MM.1S (cell line): ENCODE results near the gene AEBP1.

ENCODE experiments used
- CTCF ChIP-seq: fragments of 300-600 bp; sonication (generic); IDR thresholded peaks from 2 replicates; pipeline ENCODE4 v1.5.1; 2016; ENCODE audit warnings: antibody characterized with exemption, low read length, mixed read lengths
- EZH2 ChIP-seq: fragments of 300-600 bp; sonication (generic); optimal IDR thresholded peaks from 2 replicates; pipeline ENCODE3; 2017; ENCODE audit warnings: low read depth, mild to moderate bottlenecking, antibody characterized with exemption, low read length, mixed read lengths
- EZH2phosphoT487 ChIP-seq: fragments of 300-600 bp; sonication (generic); IDR thresholded peaks from 2 replicates; pipeline ENCODE4 v1.6.1; 2018; ENCODE audit warnings: antibody characterized with exemption, low read length

- TF ChIP-seq CTCF, result no peak
- no peak for TF ChIP-seq EZH2phosphoT487
- no peak for TF ChIP-seq EZH2
These were observed 46.3 kb downstream of the AEBP1 start for GRCh38 chr7:44150466-44150832.
